ENCODE measurements around the gene SPACA6.
"Not testable (repeated sequence)": the region's sequence is repeated elsewhere in the genome, so short reads cannot be mapped to it uniquely, and the experiment has no call there.

DNA sequence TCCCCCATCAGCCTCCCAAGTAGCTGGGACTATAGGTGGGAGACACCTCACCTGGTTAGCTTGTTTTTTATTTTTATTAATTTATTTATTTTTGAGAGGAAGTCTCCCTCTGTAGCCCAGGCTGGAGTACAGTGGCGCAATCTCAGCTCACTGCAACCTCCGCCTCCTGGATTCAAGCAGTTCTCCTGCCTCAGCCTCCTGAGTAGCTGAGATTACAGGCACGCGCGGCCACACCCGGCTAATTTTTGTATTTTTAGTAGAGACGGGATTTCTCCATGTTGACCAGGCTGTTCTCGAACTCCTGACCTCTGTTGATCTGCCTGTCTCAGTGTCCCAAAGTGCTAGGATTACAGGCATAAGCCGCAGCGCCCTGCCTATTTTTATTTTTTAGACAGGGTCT lies 45.4 kb downstream of the SPACA6 start:
- not testable (repeated sequence) for TF ChIP-seq POLR2A (IDR thresholded peaks at IDR 0.05)
- TF ChIP-seq, protein P1, sequence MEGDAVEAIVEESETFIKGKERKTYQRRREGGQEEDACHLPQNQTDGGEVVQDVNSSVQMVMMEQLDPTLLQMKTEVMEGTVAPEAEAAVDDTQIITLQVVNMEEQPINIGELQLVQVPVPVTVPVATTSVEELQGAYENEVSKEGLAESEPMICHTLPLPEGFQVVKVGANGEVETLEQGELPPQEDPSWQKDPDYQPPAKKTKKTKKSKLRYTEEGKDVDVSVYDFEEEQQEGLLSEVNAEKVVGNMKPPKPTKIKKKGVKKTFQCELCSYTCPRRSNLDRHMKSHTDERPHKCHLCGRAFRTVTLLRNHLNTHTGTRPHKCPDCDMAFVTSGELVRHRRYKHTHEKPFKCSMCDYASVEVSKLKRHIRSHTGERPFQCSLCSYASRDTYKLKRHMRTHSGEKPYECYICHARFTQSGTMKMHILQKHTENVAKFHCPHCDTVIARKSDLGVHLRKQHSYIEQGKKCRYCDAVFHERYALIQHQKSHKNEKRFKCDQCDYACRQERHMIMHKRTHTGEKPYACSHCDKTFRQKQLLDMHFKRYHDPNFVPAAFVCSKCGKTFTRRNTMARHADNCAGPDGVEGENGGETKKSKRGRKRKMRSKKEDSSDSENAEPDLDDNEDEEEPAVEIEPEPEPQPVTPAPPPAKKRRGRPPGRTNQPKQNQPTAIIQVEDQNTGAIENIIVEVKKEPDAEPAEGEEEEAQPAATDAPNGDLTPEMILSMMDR (IDR thresholded peaks at IDR 0.05): not testable (repeated sequence)

Data from uterus (tissue), 2 donors.